Muscle of back (tissue), 11 donors: Measurements from ENCODE around the gene MTARC2. TPM values are rescaled to one million over a fixed set of nuclear protein-coding genes. Genes with fewer than 3 reads are reported as not detected.

Source experiments
- DNase-seq, 3 donors: peaks; one replicate each; pipeline versions ENCODE4 v3.0.0 to v3.0.0-alpha.2; 2013
- polyA plus RNA-seq, 10 donors: library from polyadenylated mRNA; unstranded; fragments of 120-200 nt; gene quantifications; one replicate each; pipeline ENCODE4 v1.2.1, GENCODE V29; 2013; ENCODE audit not compliant: insufficient read length in 10 of 10

MTARC2 gene
- polyA plus RNA-seq, 10 donors: 11.6 to 25.2 (median 16.8) TPM

DNA sequence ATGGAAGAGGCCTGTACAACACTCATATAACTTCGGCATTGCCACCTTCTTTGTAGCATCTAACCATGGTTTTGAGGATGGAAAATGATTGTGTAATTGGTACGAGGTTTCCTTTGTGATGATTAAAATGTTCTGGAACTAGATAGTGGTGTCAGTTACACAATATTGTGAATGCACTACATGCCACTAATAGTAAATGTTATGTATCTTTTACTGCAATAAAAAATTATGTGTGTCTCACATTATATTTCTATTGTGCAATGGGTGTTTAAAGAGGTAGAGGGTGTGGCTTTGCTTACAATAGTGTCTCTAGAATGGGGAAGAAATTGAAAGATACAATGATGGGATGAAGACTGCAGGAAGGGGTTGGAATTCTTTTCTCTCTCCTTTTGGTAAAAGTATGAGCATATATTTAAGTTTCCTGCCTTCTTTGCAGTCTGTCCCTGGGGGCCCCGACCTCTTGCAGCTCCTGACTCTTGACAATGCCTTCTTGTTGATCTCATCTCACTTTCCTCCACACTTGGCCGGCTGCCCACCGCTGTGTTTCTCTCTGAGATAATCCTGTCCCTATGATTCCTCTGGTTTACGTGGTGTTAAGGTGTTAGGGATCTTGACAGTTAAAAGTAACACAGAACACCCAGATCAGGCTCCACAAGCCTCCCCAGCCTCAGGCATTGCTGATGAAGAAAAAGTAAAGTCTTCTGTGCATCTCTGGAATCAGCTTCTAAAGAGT lies 77.9 kb downstream of the MTARC2 start:
- DNase-seq: no peak

DNA sequence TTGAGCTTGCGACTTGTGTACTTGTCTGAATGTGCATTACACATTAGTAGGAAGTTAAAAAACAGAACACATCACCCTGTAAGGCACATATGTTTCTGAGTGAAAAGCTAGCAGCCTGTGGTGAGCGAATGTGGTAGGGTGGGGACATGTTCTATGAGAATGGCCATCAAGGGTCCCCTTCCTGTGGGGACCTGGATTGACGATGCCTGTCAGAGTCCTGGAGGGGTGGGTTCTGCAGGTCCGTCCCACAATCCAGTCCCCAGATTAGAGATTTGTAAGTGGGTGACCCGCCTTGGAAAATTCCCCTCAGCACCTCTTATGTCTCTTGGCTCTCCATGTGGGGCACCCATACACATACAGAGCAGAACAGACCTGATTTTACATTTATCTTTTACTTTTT lies 78.6 kb downstream of the MTARC2 start:
- no peak for DNase-seq

DNA sequence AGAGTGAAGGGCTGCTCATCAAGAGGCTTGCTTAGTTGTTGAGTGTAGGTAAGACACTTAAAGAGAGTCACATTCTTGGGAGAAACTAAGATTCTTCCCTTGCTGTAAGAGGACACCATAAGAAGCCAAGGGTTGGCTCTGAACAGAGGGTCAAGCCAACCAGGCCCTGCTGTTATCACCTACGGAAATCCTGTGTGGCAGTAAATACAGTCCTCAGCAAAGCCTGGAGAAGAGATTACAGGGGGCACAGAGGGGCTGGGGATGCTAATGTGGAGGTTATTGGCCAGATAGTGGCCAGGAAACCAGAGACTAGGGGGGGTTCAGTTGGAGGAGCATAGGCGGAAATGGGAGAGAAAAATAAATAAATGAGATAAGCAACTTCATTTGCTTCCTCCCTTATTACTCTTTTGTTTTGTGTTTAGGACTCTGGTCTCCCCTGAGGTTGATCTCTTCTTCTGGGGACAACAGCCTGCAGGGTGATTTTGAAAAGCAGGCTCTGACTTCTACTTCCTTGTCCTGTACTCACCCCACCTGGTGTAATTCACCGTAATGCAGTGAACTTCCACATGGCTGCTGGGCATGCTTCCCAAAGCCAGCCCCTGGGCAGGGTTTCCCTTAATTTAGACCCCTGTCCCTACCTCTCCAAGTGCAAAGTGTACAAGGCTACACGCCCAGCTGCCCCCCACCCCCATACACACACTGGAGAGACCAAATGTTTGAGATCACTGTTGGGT lies 79.5 kb downstream of the MTARC2 start:
- no peak for DNase-seq

DNA sequence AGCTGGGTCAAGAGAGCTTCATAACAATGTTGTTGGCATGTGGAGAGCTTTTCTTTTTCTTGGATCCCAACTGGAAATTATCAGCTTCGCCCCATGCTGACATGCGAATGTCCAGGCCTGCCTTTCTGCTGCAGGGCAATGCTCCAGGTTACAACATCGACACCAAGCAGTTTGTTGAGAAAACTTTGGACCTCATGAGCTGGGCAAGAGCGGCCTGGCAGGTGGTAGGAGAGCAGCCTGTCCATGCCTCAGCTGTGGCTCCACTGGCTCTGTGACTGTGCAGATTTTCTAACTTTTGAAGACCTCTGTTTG lies 80.0 kb downstream of the MTARC2 start:
- no peak for DNase-seq

DNA sequence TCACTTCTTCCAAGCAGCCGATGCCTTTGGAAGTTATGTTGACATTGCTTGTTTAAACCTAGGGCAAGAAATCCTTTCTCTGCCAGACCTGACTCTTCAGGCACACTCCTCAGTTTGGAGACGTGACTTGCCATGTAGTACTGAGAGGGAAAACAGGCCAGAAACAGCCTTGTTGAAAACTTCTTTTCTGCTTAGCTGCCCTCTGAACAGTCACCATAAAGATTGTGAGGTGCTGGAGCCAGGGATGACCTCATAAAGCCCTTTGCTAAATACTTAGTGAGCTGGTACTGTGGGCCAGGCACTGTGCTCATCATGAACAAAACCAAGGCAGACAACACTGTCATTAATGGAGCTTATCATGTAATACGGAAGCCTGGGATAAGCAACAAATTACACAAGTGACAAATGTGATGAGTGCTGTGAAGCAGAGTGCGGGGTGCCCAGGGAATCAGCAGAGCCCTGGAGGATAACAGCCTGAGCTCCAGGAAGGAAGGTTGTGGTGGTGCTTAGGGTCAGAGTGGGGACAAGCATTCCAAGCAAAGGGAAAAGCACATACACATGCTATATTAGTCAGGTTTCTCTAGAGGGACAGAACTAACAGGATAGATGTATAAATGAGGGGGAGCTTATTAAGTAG lies 80.9 kb downstream of the MTARC2 start:
- DNase-seq: no peak

DNA sequence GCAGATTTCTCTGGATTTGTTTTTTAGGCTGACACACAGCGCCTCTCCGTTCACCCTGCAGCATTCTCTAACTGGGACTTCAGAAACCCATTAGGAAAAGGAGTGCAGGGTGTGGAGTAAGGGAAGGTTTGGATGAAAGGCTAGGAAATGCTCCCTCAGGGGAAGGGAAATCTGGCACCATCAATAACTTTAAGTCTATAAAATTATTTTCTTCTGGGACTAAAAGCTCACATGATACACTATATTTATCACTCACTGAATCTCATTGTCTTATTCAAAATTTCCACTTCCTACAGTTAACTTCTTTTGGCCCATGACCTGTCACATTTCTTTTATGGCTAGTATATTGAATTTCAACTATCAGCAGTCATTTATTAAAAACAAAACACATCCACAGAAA lies 85.3 kb downstream of the MTARC2 start:
- peak in 1 of 3 donors; percentile 61 for DNase-seq

Other genes starting within 250 kb of the MTARC2 start
- gene MARK1, start 220.2 kb upstream of the MTARC2 start, polyA plus RNA-seq: 10 to 100 TPM in 9 of 10 donors, 1 to 10 TPM in 1; 9.6 to 14.7 (median 12.6) TPM
- gene C1orf115, start 58.0 kb upstream of the MTARC2 start, polyA plus RNA-seq: 10 to 100 TPM in 8 of 10 donors, 1 to 10 TPM in 2; 9.1 to 14.7 (median 11.9) TPM
- 10 to 100 TPM in 1 of 10 donors, 1 to 10 TPM in 9; 2.8 to 11.2 (median 5.9) TPM for gene MTARC1, start 38.6 kb downstream of the MTARC2 start, polyA plus RNA-seq
- 10 to 100 TPM; 14.6 to 22.4 (median 18.0) TPM for gene HLX, start 131.1 kb downstream of the MTARC2 start, polyA plus RNA-seq